HG02852 (cell line): ENCODE results near the gene SRRD.

ENCODE experiments used
- ATAC-seq: cut with Tn5 transposase; IDR thresholded peaks from one replicate; pipeline ENCODE4 v1.9.1; 2021; ENCODE audit warnings: mild to moderate bottlenecking, moderate library complexity; ENCODE audit not compliant: unreplicated experiment

SRRD gene

DNA sequence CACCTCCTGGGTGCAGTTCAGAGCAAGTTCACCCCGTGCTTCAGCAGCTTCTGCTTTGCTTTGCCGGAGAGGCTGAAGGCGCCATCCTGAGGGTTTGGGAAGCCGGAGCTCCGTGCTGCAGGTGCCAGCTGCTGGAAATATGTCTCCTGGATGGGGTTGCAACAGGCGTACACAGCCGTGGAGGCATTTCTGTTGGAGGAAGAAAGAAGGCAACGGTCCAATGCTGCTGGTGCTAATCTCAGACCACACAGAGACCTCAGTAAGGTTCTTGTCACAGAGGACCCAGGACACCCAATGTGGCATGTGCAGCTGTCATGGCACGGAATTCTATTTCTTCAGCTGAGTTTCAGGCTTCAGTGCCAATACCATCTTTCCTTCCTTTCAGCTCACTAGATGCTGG, 30.5 kb upstream of the SRRD start:
- ATAC-seq, result no peak

DNA sequence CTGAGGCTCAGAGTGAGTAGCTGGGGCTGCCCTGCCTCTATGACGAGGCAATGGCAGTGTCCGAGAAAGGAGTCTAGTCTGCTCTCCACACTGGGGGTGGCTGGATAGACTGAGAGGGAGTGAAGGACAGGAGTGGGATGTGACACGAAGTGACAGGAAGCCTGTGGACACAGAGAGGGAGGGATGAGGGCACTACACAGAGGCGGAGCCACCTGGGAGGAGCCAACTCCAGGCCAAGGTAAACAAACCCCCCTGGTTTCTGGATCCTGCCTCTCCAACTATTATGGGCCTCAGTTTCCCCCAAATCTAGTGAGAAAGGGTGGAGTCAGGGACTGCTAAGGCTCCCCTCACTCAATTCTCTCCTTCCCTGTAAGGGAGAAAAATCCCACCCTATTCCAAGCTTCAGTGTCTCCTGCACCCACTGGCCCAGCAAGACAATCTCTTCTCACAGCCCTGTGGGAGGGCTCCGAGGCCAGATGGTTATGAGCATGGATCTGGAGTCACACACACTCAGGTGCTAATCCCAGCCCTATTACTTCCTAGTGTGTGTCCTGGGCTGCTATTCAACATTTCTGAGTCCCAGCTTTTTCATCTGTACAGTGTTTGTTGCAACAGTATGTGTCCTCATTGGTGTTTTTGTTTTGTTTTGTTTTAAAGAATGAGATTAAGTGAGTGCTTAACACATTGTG, 29.7 kb upstream of the SRRD start:
- no peak for ATAC-seq

DNA sequence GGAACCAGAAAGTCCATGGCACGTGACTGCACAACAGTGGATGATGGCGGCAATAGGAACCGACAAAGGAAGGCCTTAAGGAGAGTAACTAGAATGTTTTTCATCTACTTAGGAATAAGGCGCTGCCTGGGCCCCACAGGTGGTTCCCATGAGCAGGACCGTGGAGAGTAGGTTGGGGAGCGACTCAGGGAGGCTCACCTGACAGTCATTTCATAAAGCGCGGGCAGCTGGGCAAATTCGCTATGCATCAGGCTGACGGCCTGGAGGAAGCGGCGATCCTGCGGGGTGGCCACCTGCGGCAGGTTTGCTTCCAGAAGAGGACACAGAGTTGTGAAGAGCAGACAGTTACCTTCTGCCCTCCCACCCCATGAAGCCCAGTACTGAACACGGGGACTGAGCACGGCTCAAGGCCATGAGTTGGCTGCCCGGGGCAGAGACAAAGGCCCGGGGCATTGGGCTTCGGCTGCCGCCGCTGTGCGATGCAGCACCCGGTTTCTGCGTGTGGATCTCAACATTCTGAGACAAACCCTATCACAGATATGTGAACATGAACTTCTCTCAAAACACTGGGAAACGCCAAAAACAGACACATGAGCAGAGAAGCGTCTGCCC, 25.9 kb upstream of the SRRD start:
- no peak for ATAC-seq

DNA sequence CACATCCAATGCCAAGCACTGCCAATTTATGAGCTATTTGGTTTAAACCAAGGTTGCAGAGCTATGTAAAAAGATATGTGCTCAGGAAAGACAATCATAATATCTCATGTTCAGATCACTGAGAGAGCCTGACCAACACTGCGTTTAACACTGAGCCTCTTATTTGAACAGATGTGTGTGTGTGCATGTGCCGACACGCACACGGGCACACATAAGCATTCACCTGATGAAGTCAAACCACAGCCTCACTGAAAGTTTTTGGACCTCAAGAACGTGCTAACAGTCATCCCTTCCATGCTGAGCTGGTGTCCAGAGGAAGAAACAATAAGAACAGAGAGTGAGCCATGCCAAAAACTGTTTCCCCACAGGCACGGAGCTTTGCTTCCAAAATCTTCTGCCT, 23.5 kb upstream of the SRRD start:
- no peak for ATAC-seq

DNA sequence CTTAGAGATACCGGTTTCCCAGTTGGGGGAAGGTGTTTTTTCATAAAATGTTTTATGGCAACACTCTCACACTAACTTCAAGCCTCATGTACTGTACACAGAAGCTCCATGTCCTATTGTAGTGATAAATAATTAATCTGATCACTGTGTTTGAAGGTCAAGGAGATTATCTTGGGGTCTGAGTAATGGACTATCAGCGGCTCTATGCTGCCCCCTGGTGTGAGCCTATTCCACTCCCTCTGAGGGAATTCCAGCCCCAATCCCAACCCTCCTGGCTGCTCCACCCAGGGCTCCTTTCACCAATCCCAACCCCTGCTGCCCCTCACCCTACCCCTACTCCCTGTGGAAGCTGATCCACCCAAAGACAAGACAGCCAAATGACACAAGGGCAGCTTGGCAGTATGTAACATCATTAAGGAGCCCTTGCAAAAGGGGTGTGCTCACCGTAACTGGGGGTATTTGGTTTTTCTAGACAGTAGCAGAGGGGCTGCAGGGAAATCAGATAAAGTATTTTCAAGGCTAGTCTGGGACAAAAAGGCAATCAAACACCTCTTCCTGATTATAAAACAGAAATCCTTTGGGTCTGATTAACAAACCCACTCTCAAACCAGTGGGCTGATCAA, 22.4 kb upstream of the SRRD start:
- no peak for ATAC-seq

DNA sequence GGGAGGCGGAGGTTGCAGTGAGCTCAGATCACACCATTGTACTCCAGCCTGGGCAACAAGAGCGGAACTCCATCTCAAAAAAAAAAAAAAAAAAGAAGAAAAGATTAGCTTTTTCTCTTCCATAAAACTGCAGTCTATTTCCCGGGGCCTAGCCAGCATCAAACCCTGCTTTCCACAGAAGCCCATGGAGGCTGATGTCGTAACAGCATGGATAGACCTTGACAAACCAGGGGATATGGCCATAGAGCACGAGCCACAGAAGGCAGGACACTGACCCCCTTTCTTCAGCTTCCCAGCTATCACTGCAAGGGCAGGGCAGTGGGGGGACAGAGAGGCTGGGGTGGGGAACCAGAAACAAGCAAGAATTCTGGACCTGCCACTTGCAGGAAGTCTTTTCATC, 21.6 kb upstream of the SRRD start:
- ATAC-seq, result no peak

DNA sequence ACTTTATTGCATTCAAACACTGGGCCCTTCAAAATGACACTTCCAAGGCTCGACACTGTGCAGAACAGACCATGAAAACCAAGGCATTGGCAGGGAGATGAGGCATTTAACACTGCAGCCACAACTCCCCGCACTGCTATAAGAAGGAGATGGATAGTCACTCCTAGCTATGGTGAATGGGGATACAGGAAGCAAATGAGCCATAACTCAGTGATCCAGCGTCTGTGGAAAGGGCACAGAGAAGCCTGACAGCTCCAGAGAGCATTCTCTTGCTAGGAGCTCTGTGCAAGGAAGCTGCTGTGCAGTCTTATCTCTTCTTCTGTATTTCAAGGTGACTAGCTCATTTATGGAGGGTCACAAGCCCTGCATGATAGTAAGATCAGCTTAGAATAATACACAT, 21.0 kb upstream of the SRRD start:
- ATAC-seq, result no peak

DNA sequence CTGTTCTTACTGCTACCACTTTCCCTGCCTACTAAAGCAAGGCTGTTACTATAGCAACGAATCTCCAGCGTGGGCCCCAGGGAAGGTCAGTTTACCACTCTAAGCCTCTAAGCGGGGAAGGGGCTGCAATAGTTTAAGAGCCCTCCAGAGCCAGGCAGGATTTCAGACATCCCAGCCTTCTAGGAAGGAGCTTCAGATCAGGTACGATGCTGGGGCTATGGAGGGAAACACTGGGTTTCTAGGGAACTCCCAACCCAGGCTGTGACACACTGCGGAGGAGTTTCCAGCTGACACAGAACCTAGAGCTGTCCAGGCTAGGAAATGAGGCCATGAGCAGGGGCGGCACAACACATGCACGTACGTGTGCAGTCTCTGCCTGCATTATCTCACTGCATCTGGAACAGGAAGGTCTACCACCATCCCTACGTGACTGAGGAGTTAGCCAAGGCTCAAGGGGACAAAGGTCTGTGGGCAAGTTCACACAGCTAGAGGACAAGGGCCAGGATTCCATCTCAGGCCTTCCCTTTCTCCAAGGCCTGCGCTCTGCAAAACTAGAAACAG, 20.5 kb upstream of the SRRD start:
- ATAC-seq, result no peak

DNA sequence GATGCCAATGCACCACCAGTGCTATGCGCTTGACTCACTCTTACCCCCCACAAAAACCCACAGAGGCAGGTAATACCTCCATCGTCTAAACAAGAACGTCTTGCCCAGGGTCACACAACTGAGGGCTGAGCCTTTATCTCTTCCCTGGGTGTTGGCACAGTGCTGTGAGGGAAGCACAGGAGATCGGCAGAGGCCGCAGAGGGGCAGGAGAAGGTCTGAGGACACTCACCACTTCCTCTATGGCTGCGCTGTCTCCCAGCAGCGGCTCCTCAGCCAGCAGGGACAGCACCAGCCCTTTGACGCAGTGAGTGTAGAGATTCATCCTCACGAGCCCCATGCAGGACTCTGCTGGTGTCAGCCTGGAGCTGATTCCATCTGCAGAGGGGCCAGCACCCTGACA, 20.0 kb upstream of the SRRD start:
- ATAC-seq, result no peak

DNA sequence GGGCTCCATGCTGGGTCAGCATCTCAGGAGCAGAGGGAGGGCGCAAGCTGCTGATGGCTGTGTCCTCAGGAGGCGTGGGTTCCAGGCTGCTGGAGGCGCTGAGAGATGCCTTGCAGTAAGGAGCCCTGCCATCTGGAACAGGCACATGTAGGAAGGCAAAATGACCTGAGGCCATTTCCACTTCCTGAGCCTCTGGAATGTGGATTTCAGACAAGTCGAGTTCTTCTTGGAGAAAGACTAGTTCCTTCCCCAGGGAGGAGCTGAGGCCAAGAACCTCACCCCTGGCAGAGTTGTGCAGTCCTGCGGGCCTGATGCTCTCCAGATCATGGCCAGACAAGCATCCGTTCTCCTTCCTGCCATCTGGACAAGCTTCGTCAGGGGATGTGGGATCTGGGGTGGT, 19.4 kb upstream of the SRRD start:
- ATAC-seq, result no peak

DNA sequence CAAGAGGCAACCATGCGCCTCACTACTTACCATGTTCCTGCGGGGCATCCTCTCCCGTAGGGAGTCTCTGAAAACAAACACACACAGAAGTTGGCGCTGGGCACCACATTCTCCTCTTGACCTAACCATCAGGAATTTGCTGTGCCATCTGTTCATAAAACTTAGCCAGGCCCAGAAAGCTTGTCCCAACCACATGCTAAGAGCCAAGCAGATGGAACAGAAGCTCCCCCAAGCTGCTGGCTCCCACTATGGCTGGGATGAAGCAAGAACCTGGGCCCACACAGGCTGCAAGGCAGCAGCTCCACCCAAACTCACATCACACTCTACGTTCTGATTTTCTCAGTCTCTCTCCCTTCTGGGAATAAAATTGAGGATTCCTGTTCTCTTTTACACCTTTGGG, 17.5 kb upstream of the SRRD start:
- ATAC-seq, result no peak

DNA sequence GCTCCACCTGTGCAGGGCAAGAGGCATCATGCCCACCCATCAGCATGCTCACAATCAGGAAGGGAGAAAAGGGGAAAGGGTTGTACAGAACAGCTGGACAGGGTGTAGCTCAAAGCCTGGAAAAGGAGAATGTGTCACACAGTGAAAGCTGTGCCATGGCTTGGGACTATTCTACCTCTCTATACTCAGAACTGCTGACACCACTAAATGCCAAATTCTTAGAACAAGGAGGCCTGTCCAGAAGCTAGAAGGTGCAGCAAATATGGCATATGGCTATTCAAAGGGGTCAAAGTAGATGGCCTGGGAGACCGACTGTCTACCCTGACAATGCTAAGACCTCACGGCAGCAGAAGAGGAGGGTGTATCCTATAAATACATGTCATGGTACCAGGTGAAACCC, 12.9 kb upstream of the SRRD start:
- no peak for ATAC-seq

DNA sequence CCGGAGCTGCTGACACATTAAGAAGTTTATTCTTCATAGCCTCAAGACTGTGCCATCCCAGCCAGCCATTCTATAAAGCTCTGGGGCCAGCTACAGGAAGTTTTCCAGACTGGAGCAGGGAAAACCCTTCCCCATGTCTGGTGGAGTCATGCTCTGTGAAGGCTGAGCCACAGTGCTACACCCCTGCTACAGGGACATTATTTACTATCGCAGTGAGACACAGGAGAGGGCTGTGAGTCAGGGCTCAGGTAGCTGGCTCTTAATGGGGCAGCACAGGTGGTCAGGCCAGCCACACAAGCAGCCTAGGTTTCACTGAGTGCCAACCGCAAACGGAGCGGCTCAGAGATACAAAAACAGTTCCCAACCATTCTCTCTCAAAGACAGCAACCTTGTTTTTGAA, 12.2 kb upstream of the SRRD start:
- no peak for ATAC-seq

DNA sequence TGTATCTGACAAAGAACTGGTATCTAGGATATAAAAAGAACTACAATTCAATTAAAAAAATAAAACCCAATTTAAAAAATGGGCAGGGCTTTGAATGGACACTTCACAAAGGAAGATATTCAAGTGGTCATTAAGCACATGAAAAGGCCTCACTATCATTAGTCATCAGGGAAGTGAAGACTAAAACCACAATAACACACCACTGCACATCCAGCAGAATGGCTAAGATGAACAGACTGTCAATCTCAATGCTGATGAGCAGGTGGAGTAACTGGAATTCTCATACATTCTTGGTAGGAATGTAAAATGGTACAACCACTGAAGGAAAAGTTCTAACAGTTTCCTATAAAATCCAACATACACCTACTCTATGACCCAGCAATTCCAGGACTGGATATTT, 9.0 kb upstream of the SRRD start:
- ATAC-seq, result no peak

DNA sequence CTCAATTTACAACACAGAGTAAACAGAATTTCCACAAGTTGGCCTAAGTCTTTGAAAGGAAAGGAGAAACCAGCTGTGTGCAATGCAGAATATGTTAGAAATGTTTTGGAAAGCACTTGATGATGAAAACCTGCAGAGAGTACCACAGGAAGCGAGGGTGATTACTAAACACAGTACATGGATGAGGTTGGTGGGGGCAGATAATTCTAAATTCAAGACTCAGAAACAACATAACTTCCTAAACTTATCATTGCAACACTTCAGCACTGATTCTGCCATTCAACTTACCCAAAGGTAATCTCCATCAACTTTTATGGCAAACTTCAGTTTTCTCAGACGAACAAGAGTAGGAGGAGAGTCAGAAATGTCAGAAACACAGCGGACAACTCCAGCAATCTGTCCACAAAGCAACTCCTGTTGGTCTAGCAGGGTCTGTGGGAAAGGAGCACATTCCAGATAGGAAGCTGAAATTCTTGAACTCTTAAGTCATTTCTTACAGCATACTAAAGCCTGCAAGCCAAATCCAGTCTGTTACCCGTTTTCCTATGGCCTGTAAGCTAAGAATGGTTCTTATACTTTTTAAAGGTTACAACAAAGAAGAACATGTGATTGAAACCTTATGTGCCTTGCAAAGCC, 6.9 kb upstream of the SRRD start:
- no peak for ATAC-seq

DNA sequence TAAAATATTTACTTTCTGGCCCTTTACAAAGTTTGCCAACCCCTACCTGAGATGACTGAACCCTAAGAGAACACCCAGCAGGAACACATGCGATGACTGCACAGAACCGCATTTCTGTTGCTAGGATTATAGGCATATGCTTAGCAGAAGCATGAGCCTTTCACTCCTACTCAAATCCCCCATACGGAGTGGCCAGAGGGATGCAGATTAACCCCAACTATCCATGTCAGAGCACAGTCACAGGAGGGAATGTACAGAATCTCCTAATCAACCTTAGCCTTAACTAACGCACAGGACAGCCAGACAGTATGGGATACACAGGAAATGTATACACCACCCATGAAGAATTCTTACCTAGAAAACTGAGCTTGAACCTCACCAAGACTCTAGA, 6.3 kb upstream of the SRRD start:
- no peak for ATAC-seq

DNA sequence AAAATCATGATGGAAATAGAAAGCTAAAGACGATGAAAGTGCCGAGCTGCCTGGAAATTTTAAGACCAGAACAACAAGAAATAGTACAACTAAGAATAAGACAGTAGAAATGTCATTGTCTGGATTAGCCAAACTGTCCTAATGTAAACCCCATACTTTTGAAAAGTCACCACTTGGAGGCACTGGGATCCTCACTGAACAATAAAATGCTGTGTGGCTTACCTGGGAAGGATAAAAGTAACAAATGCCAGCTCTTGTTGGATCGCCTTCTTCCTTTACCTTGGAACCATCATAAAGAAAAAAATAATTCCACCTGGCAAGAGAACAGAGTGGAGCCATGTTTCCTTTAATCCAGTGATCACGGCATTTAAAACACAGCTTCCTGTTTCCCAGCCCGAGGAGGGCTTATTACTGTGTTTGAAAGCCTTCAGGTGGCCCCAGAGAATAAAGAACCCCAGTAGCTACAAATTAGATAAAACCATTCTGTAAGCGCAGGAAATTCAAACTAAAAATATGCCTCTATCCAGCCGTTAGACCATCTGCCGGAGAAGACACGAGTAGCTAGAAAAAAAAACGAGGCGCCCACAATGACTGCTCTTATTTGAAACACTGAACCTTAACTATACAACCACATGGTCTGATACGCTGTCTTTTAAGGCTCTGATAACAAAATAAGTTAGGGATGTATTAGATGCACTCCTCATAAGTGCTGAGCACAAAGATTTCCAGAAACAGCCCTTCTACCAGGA, 4.5 kb upstream of the SRRD start:
- ATAC-seq, result no peak

DNA sequence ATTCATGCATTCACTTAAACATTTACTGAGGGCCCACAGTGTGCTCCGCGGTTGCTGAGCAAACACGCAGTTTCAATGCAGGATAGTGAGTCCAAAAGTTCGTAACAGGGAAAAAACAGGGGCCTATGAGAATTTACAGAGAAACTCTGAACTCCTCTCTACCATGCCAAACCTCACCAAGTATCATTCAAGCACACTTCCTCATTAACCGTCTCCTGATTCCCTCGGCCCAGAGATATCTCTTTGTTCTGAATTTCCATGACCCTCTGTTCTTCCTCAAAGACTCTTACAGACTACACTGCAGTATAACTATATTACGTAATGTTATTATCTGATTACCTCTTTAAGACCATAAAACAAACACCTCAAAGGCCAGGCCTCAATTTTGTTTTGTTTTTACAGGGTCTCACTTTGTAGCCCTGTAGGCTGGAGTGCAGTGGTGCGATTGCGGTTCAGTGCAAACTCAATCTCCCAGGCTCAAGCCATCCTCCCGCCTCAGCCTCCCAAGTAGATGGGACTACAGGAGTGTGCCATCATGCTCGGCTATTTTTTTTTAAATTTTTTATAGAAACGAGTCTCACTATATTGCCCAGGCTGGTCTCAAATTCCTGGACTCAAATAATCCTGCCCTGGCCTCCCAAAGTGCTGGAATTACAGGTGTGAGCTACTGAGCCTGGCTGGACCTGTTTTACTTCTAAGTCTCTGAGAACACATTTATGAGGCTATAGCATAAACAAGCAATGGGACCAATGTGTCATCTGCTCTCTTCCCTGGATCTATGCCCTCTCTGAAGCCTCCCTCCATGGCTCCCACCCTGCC, 3.7 kb upstream of the SRRD start:
- no peak for ATAC-seq

DNA sequence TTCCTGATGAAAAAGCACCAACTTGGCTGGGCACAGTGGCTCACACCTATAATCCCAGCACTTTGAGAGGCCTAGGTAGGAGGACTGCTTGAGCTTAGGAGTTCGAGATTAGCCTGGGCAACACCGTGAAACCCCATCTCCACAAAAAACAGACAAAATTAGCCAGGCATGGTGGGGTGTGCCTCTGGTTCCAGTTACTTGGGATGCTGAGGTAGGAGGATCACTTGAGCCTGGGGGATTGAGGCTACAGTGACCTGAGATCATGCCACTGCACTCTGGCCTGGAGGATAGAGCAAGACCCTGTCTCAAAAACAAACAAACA, 3.1 kb upstream of the SRRD start:
- no peak for ATAC-seq

DNA sequence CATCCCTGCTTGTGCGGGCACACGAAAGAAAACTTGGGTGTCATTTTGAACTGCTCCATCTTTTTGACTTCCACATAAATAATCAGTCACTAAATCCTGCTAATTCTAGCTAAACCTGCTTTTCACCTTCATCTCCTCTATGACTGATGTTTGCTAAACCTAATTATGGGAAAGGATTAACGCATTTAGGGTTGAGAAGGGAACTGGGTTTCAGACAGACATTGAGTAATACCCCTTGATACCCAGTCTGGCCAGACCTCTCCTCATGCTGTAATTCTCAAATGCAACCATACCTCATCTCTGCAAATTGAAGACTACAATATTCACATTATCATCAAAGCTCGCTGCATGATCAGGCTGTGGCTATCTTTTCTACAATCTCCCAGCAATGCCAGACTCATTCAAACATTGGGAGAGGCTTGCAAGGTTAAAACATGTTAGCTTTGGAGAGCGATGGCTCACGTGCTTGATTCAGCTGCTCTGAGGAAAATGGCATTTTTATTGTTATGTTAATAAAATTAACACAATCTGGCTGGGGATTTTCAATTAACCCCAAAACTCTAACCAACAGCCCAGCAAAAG, 2.5 kb upstream of the SRRD start:
- no peak for ATAC-seq
